Keratinocyte (primary cell): ENCODE data around the gene TUFM. TPM values are rescaled to one million over a fixed set of nuclear protein-coding genes. Genes with fewer than 3 reads are reported as not detected.

ENCODE experiments used
- DNase-seq: peaks from one replicate; pipeline ENCODE4 v3.0.0-alpha.2; 2011; ENCODE audit warnings: low read depth, missing footprints, low spot score
- FAIRE-seq: peaks from 2 replicates; lab custom pipeline; 2011; peaks lifted over from hg19 to GRCh38; lab: Jason Lieb, UNC
- H2AFZ ChIP-seq: 2 replicates; pipeline ENCODE4 v1.6.0; 2012; ENCODE audit warnings: low read length, control low read depth, inconsistent platforms; ENCODE audit not compliant: control insufficient read depth
- H3K27ac ChIP-seq: 2 replicates; pipeline ENCODE4 v1.5.1; 2011; ENCODE audit warnings: low read length; ENCODE audit not compliant: control insufficient read depth, insufficient read depth
- H3K27me3 ChIP-seq: 3 replicates; pipeline ENCODE4 v1.6.0; 2011; ENCODE audit warnings: low read length; ENCODE audit not compliant: control insufficient read depth, insufficient read depth; ENCODE audit errors: extremely low read depth
- H3K36me3 ChIP-seq, 2 experiments: 2 replicates in 1 of 2; 3 replicates in 1 of 2; pipeline ENCODE4 v1.5.1; 2011; ENCODE audit warnings: low read length in 2 of 2, mild to moderate bottlenecking in 1 of 2; ENCODE audit not compliant: control insufficient read depth in 2 of 2, insufficient read depth in 2 of 2; ENCODE audit errors: extremely low read depth in 1 of 2
- H3K4me1 ChIP-seq: 3 replicates; pipeline ENCODE4 v1.5.1; 2011; ENCODE audit warnings: low read length; ENCODE audit not compliant: control insufficient read depth, insufficient read depth; ENCODE audit errors: extremely low read depth
- H3K4me2 ChIP-seq: 3 replicates; pipeline ENCODE4 v1.6.0; 2011; ENCODE audit warnings: low read depth, low read length; ENCODE audit not compliant: control insufficient read depth, insufficient read depth; ENCODE audit errors: extremely low read depth
- H3K4me3 ChIP-seq, 3 experiments: fragments of 200-600 bp in 1 of 3; sonication (generic) in 1 of 3; 2 replicates in 2 of 3; 3 replicates in 1 of 3; pipeline ENCODE4 v1.5.1; 2011 to 2016; ENCODE audit warnings: low read length in 3 of 3, mild to moderate bottlenecking in 3 of 3, control low read depth in 2 of 3, inconsistent platforms in 1 of 3, low read depth in 1 of 3, mixed read lengths in 1 of 3, mixed run types in 1 of 3, moderate library complexity in 1 of 3; ENCODE audit not compliant: control insufficient read depth in 2 of 3, insufficient read depth in 2 of 3; ENCODE audit errors: extremely low read depth in 1 of 3
- H3K79me2 ChIP-seq: 2 replicates; pipeline ENCODE4 v1.6.0; 2012; ENCODE audit warnings: low read length; ENCODE audit not compliant: control insufficient read depth, insufficient read depth
- H3K9ac ChIP-seq: 3 replicates; pipeline ENCODE4 v1.6.0; 2011; ENCODE audit warnings: low read length; ENCODE audit not compliant: control insufficient read depth, insufficient read depth; ENCODE audit errors: extremely low read depth
- H3K9me1 ChIP-seq: 3 replicates; pipeline ENCODE4 v1.6.0; 2011; ENCODE audit warnings: low read length; ENCODE audit not compliant: control insufficient read depth, insufficient read depth; ENCODE audit errors: extremely low read depth
- H3K9me3 ChIP-seq: 2 replicates; pipeline ENCODE4 v1.5.1; 2012; ENCODE audit warnings: low read depth, low read length; ENCODE audit not compliant: control insufficient read depth
- H4K20me1 ChIP-seq: 3 replicates; pipeline ENCODE4 v1.6.0; 2011; ENCODE audit warnings: low read length; ENCODE audit not compliant: control insufficient read depth, insufficient read depth; ENCODE audit errors: extremely low read depth
- CTCF ChIP-seq, 3 experiments: IDR thresholded peaks in 1 of 3; conservative IDR thresholded peaks in 1 of 3; optimal IDR thresholded peaks in 1 of 3; 2 replicates in 2 of 3; 3 replicates in 1 of 3; pipeline versions ENCODE3 to v1.5.1; 2011; ENCODE audit warnings: low read length in 3 of 3, mild to moderate bottlenecking in 3 of 3, moderate library complexity in 2 of 3, control low read depth in 1 of 3, inconsistent platforms in 1 of 3; ENCODE audit not compliant: insufficient read depth in 2 of 3; ENCODE audit errors: extremely low read depth in 1 of 3
- EZH2 ChIP-seq: IDR thresholded peaks from one replicate; pipeline ENCODE4 v1.6.1; 2012; ENCODE audit warnings: inconsistent platforms, mild to moderate bottlenecking, low read length, moderate library complexity
- dilution Hi-C: fragments of 300-500 bp; cut with MboI; formaldehyde crosslinking; loops from one replicate; pipeline ENCODE4 v1.7.0; 2020; ENCODE audit warnings: low sequenced_read_pairs; ENCODE audit not compliant: extremely low pct_ligation_motif_present
- polyA plus RNA-seq, 5 experiments: library from polyadenylated mRNA; depleted of rRNA in 3 of 5; stranded (reverse) in 3 of 5; stranded (forward) in 1 of 5; unstranded in 1 of 5; fragments of >200 nt; gene quantifications; 1 replicate in 1 of 5; 2 replicates in 3 of 5; 3 replicates in 1 of 5; pipeline versions ENCODE4 v1.2.1 to v1.2.3, GENCODE V29; 2011 to 2012; ENCODE audit warnings: missing spikeins in 2 of 5, low read depth in 1 of 5, low replicate concordance in 1 of 5

Gene TUFM
- polyA plus RNA-seq, 1 donor (not counting 4 experiments of a cell fraction or from before 2014, with no cell fraction given): 134 TPM

DNA sequence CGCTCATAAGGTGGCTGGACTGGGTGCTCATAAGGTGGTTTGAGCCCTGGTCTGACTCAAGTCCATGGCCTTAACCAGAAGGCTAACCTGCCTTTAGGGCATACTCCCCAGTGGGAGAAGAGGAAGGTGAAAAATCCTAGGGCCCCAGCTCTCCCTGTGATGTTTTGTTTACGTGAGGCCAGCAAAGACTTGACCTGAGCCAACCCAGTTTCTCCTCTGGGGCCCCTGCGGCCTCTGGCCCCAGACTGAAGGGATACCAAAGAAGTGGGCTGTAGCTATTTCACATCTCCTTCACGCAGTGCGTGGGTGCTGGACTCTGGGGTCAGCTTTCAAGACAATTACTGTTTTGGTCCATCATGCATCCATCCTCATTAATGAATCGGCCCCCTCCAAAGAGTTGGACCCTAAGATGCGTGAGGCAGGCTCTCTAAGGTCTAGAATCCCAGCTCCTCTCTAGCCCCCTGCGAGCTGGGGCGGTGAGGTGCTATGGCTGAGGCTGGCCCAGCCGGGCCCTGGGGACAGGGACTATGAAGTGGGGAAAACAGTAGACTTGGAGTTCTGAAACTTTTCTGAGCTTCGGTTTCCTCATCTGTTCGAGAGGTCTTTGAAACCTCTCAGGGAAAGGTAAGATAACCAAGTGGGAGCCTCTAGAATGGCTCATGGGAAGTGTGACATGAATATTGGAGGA is 19.0 kb upstream of the TUFM start:
- Histone ChIP-seq H3K9me3 (no peaks in the 10 kb centered on the region), H3K4me3 (peak overlapping the region in 2 of 3 experiments; percentile 13 to 97), H3K36me3 (peaks cover 14 to 29% of the 10 kb centered on the region in 2 experiments), H3K9me1 (no peaks in the 10 kb centered on the region), H4K20me1 (no peaks in the 10 kb centered on the region), H3K4me1 (peaks cover 9% of the 10 kb centered on the region), H3K79me2 (peaks cover 42% of the 10 kb centered on the region), H2AFZ (no peak overlapping the region), H3K9ac (no peak overlapping the region), H3K27ac (no peak overlapping the region), H3K4me2 (peak overlapping the region; percentile 96), H3K27me3 (no peaks in the 10 kb centered on the region)
- DNase-seq (no peak), FAIRE-seq (no peak)
- dilution Hi-C loops: no loop called here
- TF ChIP-seq EZH2 (no peak), CTCF (optimal IDR thresholded peaks at IDR 0.05 in 1 of 3, IDR thresholded peaks at IDR 0.05 in 1 of 3, conservative IDR thresholded peaks at IDR 0.05 in 1 of 3; ENCODE audit: extremely low read depth in 1 of 3, insufficient read depth in 2 of 3, low read length in 3 of 3) (no peak)

DNA sequence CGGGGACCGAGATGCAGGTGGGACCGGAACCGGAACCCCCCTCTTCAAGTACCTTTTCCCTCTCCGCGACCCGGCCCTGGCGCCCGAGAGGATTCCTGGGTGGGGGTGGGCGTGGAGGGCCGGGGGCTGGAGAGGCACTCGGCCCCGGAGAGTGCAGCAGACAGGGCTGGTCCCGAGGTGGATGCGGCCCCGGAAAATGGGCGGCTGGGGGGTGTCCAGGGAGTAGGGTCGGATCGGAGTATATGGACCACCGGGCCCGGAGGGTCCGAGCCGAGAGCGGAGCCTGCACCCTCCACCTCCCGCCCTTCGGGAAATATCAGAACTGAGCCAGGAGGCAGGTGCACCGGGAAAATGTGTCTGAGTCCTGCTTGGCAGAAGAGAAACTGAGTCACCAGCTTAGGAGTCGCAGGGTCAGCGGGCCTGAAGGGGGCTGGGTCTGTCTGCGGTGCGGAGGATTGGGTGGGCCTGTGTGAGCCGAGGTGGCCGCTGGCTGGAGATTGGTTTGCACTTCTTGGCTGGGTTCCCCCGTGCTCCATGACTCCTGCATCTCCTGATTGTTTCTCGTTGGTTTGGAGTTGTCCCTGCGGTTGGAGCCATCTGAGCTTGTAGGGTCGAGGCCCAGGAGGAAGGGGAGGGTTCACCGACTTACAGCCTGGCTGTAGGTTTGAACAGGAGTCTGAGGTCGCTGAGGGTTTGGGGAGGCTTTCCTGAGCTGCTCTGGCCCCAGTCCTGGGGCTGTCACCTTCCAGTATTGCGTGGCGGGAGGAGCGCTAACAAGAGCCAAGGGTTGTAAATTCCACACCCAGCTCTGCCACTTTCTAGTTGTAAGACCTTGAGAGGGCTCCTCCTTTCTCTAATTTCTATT is 18.0 kb upstream of the TUFM start:
- Histone ChIP-seq H3K4me1 (peaks cover 9% of the 10 kb centered on the region), H2AFZ (peak overlapping the region; percentile 43), H3K4me2 (peak overlapping the region; percentile 96), H3K36me3 (peaks cover 7 to 19% of the 10 kb centered on the region in 2 experiments), H3K9me1 (no peaks in the 10 kb centered on the region), H3K9me3 (no peaks in the 10 kb centered on the region), H3K79me2 (peaks cover 42% of the 10 kb centered on the region), H3K9ac (peak overlapping the region; percentile 90), H3K4me3 (peak overlapping the region; percentile 71 to 97 (median 82)), H3K27me3 (no peaks in the 10 kb centered on the region), H3K27ac (peak overlapping the region; percentile 52), H4K20me1 (no peaks in the 10 kb centered on the region)
- dilution Hi-C loops: no loop called here
- FAIRE-seq (peak; percentile 20), DNase-seq (no peak)
- no peak for TF ChIP-seq CTCF (optimal IDR thresholded peaks at IDR 0.05 in 1 of 3, IDR thresholded peaks at IDR 0.05 in 1 of 3, conservative IDR thresholded peaks at IDR 0.05 in 1 of 3; ENCODE audit: extremely low read depth in 1 of 3, insufficient read depth in 2 of 3, low read length in 3 of 3)
- TF ChIP-seq EZH2: no peak
